Measurements from ENCODE around the gene EVC2.

DNA sequence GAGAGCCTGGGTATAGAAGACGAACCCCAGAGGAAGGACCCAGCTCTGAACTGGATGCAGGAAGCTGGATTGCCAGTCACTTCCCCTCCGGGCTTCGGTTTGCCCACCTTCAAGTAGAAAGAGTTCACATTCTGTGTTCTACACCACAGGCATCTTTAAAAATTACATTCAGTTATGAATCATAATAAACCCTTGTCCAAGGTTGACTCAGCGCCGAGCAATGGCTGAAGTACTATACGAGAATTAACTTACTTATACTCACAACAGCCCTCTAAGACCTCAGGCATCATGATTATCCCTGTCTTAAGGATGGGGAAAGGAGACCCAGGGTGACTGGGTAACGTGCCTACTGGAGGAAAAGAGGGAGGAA, 72.5 kb downstream of the EVC2 start:
- TF ChIP-seq EZH2phosphoT487 (IDR thresholded peaks at IDR 0.05; ENCODE audit: insufficient read depth, low read depth): no peak
- TF ChIP-seq EZH2 (IDR thresholded peaks at IDR 0.05; ENCODE audit: insufficient read depth, poor library complexity, severe bottlenecking): no peak

Data from GM23248 (cell line).